ENCODE results near the gene FAR2. TPM values are rescaled to one million over a fixed set of nuclear protein-coding genes. Genes with fewer than 3 reads are reported as not detected.

FAR2 gene
- total and polyA plus RNA-seq, 2 of the 13 experiments (the other 11 are each of a cell fraction or from before 2014, with no cell fraction given) = not detected

GRCh38 chr12:29273178-29273843 is 124.2 kb downstream of the FAR2 start (continued):
- TF ChIP-seq ZSCAN5A (CRISPR knock-in tag; IDR thresholded peaks at IDR 0.05; ENCODE audit: borderline replicate concordance) (no peak), FOXO1 (CRISPR knock-in tag; IDR thresholded peaks at IDR 0.05) (no peak), TRIM22 (IDR thresholded peaks at IDR 0.05) (no peak), PAF1 (CRISPR knock-in tag; IDR thresholded peaks at IDR 0.05) (no peak)

- Histone ChIP-seq H3K4me3 (replicated peaks in 1 of 3; ENCODE audit: insufficient read depth in 1 of 3, low read depth in 2 of 3, low read length in 3 of 3) (no peak overlapping the region), H3K27me3 (ENCODE audit: control insufficient read depth in 1 of 2, insufficient read depth in 2 of 2, low read length in 2 of 2) (no peaks in the 10 kb centered on the region), H3K27ac (ENCODE audit: extremely low read length, insufficient read depth, low read length) (no peak overlapping the region), H2AFZ (ENCODE audit: low read length) (no peak overlapping the region), H4K20me1 (ENCODE audit: insufficient read depth, low read length) (no peaks in the 10 kb centered on the region), H3K79me2 (ENCODE audit: insufficient read depth, low read length) (no peaks in the 10 kb centered on the region), H3K36me3 (replicated peaks in 1 of 2; ENCODE audit: control insufficient read depth in 1 of 2, insufficient read depth in 2 of 2, low read length in 2 of 2) (no peaks in the 10 kb centered on the region), H3K4me1 (ENCODE audit: insufficient read depth, low read length) (no peaks in the 10 kb centered on the region), H3K9me3 (ENCODE audit: low read length) (no peaks in the 10 kb centered on the region), H3K4me2 (ENCODE audit: low read depth, low read length) (no peak overlapping the region), H3K9ac (ENCODE audit: insufficient read depth, low read depth, low read length) (no peak overlapping the region)
- FAIRE-seq (no peak), DNase-seq (ENCODE audit: low spot score) (no peak), ATAC-seq (no peak)
- 35% methylated on average over 3 of the region's 3 CpGs for WGBS (ENCODE audit: low lambda C conversion rate)
- BruUV-seq (replicated peaks) = no TSS peak
- intact Hi-C loops (cut with micrococcal nuclease; ENCODE audit: unreplicated experiment) (no loop called here), in situ Hi-C loops (cut with HindIII; ENCODE audit: extremely low pct_ligation_motif_present, low pct_unique_long_range_greater_than_20kb) (no loop called here)
- CTCF ChIA-PET (ENCODE audit: low intra/inter-chr PET ratio, low total read pairs) = no interaction called here
- TF ChIP-seq ZNF138 (CRISPR knock-in tag; IDR thresholded peaks at IDR 0.05; ENCODE audit: low read depth) = no peak
- no peak for TF ChIP-seq ZSCAN31 (CRISPR knock-in tag; IDR thresholded peaks at IDR 0.05; ENCODE audit: low read depth)
- TF ChIP-seq HCFC1 (IDR thresholded peaks at IDR 0.05; ENCODE audit: low read depth, low read length) = no peak
- no peak for TF ChIP-seq TAF1 (CRISPR knock-in tag; IDR thresholded peaks at IDR 0.05)
- TF ChIP-seq ZFP36L2 (CRISPR knock-in tag; IDR thresholded peaks at IDR 0.05) = no peak
- no peak for TF ChIP-seq ZNF263 (CRISPR knock-in tag; IDR thresholded peaks at IDR 0.05)
- TF ChIP-seq ATAD3A (CRISPR knock-in tag; IDR thresholded peaks at IDR 0.05) = no peak
- no peak for TF ChIP-seq KLF11 (CRISPR knock-in tag; IDR thresholded peaks at IDR 0.05)
- no peak for TF ChIP-seq ZBTB1 (CRISPR knock-in tag; IDR thresholded peaks at IDR 0.05; ENCODE audit: borderline replicate concordance)
- TF ChIP-seq ZNF3 (CRISPR knock-in tag; IDR thresholded peaks at IDR 0.05) = no peak
- TF ChIP-seq ZMAT3 (CRISPR knock-in tag; conservative IDR thresholded peaks at IDR 0.05) = no peak
- no peak for TF ChIP-seq ZNF891 (CRISPR knock-in tag; IDR thresholded peaks at IDR 0.05)
- TF ChIP-seq POLR2AphosphoS5 (IDR thresholded peaks at IDR 0.05; ENCODE audit: low read depth, low read length) = no peak
- no peak for TF ChIP-seq ASH2L (IDR thresholded peaks at IDR 0.05; ENCODE audit: insufficient read length, low read depth, low read length)
- no peak for TF ChIP-seq TARDBP (CRISPR knock-in tag; IDR thresholded peaks at IDR 0.05)
- TF ChIP-seq ZNF546 (CRISPR knock-in tag; conservative IDR thresholded peaks at IDR 0.05) = no peak
- TF ChIP-seq AHR (CRISPR knock-in tag; IDR thresholded peaks at IDR 0.05) = no peak
- POLR2A ChIA-PET = no interaction called here
These were observed 126.8 kb downstream of the FAR2 start for GRCh38 chr12:29275834-29276233.
